GDM1 (cell line): Measurements from ENCODE around the gene RSAD1.

Experiments
- DNase-seq: peaks from one replicate; lab custom pipeline; 2025; lab: John Stamatoyannopoulos, UW

Gene RSAD1

DNA sequence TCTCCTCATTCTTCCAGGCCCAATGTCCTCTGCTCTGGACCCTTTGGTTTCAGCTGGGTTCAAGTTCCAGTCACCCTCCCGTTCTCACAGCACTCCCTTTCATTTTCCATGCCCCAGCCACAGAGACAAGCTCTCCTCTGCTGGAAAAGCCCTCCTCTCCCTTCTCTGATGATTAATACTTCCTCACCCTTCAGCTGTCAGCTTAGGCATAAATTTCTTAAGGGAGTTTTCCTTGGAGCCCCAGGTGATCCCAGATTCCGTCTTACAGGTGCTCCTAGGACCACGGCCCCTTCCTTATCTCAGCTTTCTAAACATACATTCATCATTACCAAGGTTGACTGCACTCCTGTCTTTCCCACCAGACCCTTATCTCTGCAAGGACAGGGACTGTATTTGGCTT lies 20.4 kb upstream of the RSAD1 start:
- DNase-seq = no peak

DNA sequence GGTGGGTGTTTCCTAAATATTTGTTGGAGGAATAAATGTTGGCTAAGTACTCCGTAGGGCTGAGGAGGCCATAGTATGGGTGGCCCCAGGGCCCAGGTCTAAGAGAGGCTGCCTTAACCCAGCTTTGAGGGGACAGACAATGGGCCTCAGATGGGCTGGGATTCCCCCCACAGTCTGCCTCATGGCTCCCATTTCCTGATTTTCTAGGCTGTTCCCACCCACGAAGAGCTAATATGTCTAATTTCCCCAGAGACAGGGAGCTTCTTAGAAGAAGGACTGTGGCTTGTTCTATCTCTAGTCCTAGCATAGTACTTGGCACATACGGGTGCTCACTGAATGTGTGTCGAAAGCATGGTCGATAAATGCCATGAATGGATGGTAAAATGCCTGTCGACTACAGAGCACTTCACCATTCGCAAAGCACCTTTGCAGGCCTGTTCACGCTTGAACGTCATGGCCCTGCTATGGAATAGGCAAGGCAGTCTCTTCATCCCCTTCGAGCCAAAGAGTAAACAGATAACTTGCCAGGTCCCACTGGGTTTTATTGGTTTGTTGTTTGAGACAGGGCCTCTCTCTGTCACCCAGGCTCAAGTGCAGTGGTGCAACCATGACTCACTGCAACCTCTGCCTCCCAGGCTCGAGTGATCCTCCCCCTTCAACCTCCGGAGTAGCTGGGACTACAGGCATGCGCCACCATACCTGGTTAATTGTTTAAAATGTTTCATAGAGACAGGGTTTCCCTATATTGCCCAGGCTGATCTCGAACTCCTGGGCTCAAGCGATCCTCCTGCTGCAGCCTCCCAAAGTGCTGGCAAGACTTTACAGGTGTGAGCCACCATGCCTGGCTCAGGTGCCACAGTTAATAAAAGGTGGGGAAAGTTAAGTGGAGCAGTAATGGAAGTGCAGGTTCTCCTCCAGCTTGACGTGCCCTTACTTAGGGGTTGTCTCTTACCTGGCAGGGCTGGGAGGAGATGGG lies 19.7 kb upstream of the RSAD1 start:
- no peak for DNase-seq

DNA sequence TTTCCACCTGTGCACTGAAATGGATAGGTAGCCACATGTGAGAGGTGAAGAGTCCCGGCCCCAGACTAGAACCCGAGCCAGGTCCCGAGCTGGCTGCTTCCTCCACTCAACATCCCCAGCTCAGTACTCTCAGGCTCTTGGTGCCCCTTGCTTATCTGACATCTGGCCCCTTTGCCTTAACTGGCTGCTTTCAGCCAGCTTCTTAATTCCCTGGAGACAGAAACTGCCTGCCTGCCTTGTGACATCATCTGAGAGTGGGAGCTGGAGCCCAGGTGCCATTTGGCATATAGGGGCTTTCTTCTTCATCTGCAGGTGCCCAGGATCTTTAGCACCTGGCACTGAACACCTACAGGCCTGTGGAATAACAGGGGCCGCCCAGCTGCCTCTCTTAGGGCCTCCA lies 18.9 kb upstream of the RSAD1 start:
- no peak for DNase-seq

DNA sequence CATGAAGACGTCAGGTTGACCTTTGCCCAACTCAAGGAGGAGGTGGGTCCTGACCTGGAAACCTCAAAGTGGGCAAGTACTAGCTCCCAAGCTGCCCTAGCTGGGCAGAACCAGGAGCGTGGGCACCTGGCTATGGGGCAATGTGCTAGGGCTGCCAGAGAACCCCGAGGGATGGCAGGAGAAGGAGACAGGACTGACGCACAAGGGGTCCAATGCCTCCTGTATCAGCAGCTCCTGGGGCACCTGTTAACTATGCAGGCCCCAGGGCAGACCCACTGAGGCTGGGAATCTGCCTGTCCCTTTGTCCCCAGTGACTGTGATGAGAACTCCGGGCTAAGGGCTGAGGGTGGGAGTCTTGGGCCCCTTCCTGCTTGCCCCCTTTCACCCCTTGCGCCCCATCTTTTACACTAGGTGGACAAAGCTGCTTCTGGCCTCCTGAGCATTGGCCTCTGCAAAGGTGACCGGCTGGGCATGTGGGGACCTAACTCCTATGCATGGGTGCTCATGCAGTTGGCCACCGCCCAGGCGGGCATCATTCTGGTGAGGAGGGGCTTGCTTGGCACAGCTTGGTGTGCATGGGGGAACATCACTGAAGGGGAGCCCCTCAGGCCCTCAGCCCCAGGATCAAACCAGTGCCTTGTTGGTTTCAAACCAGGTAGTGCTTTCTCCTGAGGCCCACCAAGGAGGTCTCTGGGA lies 17.7 kb upstream of the RSAD1 start:
- DNase-seq = no peak

DNA sequence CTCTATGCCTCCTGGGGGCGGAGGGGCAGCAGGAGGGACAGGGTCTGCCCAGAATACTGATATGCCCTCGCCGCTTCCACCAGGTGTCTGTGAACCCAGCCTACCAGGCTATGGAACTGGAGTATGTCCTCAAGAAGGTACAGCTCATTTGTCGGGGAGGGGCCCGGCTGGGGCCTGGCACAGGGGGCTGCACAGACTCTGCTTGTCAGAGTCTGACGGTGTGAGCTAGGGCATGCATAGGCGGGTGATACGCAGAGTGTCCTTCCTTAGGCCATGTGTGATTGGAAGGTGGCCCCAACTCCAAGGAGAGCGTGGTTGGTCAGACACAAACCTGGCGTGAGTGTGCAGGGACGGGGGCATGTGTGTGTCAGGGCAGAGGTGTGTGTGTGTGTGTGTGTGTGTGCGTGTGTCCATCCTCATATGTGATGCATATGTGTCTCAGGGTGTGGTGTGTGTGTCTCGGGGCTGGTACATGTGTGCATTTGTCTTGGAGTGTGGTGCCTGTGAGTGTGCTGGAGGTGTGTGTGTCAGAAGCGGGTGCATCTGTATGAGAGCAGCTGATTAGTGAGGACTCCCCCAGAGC lies 17.0 kb upstream of the RSAD1 start:
- no peak for DNase-seq

DNA sequence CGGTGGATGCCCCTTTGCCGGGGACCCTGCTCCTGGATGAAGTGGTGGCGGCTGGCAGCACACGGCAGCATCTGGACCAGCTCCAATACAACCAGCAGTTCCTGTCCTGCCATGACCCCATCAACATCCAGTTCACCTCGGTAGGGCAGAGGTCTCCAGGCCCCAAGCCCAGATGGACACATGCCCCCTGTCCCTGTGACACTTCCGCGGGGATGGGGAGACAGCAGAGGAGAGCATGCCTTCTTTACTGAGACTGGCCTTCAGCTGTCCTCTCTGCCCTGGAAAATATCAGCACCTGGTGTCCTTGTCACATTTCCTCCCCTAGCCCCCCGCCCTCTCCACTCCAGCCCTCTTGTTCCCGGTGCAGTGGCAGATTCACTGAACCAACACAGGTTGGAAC lies 16.2 kb upstream of the RSAD1 start:
- DNase-seq = no peak

DNA sequence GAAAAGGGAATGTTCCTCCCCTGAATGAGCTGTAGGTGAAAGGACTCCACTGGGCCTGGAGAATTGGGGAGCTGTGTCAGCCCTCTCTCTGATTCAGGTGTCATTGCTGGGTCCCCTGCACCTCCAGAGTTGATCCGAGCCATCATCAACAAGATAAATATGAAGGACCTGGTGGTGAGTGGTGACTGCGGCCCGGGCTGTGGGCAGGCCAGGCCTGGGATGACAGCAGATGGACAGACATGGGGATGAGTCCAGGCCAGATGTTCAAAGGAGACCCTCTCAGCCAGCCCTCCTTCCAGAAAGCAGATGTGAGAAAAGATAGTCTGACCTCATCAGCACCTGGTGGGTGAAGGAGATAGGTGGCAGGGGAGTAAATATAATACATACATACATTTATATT lies 14.5 kb upstream of the RSAD1 start:
- no peak for DNase-seq

DNA sequence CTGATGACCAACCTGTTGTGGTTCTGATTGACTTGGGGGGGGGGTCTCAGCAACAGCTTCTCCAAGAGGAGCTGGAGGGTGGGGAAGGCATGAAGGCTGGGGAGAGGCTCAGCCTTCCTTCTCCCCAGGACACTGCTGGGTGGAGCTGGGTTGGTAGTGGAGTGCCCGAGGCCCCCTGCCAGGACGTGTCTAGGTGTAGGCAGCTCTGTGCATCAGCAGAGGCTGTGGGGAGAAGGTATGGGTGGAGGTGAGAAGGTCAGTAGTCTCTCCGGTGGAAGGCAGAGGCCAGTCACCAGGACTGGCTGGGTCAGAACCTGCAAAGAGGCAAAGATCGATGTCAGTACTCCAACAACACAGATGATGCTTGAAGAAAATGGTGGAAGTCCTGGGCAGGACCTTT lies 13.9 kb upstream of the RSAD1 start:
- DNase-seq = no peak

DNA sequence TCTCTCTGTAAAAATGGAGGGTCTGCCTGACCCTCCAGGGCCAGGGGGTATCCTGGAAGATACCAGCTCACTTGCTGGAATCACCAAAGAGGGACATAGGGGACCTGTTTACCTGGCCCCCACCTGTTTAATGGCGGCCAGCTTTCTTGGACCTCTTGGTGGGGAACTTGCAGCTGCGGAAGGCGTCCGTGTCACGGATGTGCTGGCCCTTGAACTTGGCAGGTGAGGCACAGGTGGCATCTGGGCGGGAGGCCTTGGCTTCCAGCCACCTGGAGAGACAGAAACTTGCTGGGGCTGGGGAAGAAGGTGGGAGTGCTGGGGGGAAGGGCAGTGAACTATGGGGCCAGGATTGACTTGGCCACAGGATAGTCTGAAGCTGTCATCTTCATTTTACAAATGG lies 13.5 kb upstream of the RSAD1 start:
- no peak for DNase-seq

DNA sequence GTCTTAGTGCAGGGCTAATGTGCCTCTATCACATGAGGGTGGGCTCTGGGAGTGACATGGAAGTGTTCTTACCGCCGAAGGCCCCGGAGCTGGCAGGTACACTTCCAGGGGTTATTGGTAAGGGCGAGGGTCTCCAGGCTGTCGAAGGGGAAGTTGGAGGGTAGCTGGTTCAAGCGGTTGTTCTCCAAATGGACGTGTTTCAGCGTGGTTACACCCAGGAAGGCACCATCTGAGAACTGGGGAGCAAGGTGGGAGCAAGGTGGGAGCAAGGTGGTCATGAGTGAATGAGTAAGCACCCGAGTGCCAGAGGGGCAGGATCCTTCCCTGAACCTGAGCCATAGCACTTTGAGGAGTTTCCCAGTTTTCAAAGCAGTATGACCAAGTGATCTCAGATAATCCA lies 13.0 kb upstream of the RSAD1 start:
- no peak for DNase-seq

DNA sequence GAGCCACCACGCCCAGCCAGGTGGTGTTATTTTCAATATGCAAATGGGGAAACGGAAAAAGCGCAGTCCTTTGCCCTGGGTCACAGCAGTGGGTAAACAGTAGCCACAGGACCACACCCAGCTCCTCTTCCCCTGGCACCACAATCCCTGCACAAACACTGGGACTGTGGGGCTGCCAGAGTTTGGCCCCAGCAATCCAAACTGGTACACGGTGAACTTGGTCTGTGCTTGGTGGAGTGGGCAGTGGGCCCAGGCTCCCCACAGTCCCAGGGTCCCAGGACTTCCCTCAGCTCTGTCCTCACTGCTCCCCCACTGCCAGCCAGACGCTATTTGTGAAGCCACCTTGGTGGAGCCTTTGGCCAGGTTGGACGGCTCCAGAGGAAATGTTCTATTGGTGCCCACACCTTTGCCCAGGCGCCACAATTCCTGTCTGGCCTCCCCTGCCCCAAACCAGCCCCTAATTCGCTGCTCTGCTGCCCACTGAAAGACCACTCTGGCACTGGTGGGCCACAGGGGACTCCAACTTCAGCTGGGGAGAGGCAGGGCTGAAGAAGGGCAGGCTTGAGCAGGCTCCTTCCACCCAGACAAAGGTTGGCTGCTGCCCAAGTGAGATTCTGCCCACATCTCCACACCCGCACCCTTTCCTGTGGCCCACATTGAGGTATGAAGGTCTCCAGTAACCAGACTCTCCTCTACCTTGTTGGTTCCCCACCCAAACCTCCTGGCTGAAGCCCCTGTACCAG lies 12.1 kb upstream of the RSAD1 start:
- no peak for DNase-seq

DNA sequence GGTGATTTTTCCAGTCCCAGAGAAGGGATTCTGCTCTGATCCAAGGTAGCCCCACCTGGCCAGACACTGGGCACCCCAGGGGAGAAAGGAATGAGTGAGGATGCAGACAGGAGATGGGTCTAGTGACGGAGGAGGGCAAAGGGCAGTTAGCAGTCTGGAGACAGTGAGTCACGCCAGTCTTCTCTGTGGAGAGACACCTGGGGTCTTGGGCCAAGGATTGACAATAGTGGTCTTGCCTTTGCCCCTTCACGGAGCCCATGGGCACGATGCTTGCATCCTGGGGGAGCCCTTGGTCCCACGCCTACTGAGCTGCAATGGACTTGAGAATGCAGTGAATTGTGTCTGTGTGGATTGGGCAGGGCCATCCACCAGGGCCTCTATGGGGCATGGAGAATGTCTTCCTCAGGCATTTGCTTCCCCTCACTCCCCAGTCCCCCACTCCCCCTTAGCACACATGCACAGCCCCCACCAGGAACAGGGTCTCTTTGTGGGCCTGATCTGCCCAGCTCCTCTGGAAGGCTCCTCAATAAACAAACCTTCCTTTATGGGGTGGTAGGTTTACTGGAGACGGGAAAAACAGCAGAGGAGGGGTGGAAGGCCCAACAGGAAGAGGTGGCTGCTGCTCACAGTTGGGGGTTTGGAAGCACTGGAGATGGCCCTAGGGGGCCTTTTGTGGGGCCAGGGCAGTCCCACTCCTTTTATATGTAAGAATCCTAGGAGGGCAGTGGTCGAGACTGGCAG lies 11.4 kb upstream of the RSAD1 start:
- no peak for DNase-seq

DNA sequence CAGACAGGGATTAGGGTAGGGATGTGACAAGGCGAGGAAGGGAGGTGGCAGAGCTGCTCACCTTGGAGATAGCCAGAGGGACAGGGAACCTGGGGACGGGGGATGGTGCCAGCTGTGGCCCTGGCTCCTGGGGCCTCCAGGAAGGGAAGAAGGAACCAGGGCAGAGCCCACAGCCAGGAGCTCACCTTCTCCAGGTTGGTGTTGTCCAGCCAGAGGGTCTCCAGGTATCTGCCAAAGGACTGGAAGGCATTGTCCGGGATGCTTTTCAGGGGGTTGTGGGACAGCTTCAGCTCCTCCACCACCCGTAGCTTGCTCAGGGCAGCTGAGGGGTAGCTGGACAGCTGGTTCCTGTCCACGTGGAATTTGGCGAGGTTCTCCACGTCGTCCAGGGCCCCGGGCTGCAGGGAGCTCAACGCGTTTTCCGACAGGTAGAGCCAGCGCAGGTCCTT lies 10.8 kb upstream of the RSAD1 start:
- no peak for DNase-seq

DNA sequence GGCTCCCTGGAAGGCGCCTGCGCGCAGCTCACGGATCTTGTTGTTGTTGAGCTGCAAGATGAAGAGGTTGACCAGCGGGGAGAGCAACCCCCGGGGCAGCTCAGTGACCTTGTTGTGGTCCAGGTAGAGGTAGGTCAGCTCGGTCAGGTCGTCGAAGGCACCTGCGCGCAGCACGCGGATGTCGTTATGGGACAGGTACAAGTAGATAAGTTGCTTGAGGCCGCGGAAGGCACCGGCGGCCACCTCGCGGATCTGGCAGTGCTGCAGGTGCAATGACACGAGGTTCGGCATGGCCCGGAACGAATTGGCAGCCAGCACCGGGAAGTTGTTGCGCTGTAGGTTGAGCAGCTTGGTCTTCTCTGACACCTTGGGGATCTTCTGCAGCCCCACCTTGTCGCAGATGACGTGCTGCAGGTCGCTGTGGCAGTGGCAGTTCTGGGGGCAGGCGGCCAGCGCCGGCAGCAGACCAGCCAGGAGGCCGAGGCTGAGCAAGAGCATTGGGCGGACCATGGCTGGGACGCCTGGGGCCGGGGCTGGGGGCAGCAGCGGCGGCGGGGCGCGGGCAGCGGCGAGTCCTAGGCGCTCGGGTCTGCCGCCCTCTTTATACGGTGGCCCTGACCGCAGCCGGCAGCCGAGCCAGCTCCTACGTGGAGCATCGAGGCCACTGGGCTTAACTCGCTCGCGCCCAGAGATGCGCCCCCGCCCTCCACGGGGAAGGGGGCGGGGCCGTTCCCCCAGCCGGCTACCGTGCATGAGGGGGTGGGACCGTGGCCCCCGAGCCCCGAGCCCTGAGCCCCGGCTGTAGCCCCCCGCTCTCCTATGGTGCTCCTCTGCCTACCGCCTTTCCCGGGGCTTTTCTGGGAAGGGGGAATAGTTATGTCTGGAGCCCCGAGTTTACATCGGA lies 10.1 kb upstream of the RSAD1 start, which contains the start of gene CHAD:
TSS of gene CHAD (minus strand) at position 577 of the 904 bp plus-strand sequence. CDS start at position 510, 67 bp downstream.
- DNase-seq = no peak

DNA sequence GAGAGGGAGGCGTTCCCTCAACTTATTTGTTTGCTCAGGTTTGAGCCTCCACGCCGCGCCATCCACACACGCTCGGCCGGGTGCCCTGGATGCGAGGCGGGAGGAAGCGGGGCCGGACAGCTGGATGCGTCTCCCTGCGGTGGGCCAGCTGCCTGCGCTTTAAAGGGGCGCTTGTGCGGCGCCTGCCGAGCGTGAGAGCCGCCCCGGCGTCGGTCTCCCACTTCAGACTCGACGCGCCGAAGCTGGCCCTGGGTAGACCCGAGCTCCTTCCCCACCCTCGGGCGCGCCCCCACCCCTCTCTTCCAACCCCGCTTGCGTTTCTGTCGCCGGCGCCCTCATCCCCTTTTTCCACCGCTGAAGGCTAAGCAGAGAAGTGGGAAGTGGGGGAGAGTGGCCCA lies 9.5 kb upstream of the RSAD1 start:
- no peak for DNase-seq

DNA sequence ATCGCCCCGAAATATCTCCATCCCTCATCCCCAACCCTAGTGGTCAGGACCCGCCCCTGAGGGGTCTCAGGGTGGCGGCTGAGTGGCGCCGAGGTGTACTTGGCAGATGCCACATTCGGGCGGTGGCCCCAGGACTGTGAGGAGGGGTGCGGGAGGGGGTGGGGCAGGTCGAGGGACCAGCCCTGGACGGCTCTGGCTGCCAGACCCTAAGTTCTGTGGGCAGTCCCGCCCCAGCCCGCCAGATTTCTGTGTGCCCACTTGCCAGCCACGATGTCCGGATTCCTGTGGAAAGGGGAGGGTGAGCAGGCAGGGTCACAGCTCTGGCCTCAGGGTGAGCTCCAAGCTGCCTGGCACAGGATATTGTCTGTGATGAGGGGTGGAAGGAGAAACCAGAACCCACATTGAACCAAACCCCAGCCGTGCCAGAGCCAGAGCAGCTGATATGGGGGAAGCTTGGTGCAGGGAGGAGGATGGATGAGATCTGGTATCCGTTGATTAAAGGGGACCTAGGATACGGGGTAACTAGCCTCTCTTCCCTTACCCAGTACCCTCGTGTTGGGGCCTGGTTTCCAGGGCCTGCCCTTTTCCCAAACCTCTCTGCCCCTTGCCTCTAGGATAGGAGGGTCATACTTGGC lies 8.9 kb upstream of the RSAD1 start:
- DNase-seq = no peak

DNA sequence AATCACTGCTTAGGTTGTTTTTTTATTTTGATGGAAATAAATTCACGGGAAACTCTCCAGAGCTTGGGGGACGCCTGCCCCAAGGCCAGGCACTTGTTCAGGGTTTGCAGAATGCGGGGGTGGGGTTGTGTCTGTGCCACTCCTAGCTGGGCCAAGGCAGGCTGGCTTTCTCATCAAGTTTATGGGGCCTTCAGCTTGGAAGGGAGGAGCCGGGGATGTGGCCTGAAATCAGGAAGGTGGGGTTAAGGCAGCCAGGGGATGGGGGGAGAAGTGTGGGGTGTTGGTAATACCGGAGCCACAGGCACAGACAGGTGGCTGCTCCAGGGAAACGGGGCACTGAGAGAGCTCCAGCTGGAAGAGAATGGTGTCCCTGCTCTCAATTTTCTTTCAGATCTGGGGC lies 8.2 kb upstream of the RSAD1 start:
- no peak for DNase-seq

DNA sequence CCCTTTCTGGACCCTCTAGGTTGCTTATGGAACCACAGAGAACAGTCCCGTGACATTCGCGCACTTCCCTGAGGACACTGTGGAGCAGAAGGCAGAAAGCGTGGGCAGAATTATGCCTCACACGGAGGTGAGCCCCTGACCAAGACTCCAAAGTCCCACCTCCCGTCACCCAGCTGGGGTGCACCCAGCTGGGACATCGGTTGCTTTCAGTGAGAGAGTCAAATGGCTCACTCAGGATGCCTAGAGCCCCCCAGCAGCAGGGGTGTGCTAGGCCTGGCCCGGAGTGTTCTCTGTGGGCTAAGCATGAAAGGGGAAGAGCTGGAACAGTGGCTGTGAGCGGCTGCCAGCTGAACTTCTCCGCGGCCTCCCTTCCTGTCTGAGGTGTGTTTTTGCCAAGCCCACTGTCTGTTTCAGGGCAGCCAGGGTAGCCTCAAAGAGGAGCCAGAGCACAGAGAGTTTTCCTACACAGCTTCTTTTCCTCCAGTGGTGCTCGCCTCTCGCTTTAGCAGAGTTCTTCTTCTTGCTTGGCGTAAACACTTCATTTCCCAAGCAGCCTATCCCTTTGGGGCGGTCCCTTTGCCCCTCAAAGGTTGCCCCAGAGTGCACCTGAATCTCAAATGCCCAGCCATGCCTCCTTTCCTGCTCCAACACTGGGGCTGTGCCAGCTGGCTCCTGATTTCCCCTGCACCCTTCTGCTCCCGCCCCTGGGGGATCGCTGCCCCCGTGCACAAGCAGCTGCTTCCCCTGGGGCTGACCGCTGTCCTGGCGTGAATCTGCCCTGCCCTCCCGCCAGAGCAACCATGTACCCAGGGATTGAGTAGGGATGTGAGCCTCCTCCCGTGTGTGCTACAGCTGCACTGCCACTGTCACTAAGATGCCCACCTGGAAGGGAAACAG lies 7.4 kb upstream of the RSAD1 start:
- DNase-seq = peak; percentile 37

DNA sequence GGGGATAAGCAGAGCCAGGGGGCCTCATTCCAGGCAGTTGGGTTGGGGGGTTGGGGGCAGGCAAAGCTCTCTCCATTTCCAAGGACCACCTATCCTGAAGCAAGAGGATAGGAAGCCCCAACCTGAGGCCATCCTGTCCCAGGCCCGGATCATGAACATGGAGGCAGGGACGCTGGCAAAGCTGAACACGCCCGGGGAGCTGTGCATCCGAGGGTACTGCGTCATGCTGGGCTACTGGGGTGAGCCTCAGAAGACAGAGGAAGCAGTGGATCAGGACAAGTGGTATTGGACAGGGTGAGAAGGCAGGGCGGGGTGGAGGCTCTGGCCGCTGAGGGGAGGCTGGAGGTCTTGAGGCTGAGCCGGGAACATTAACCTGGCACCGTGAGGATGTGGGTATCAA lies 6.4 kb upstream of the RSAD1 start:
- no peak for DNase-seq
